Measurements from ENCODE around the gene SMAGP.
"Not testable (repeated sequence)": the region's sequence is repeated elsewhere in the genome, so short reads cannot be mapped to it uniquely, and the experiment has no call there.

Gene SMAGP

GRCh38 chr12:51227112-51227511, 43.1 kb downstream of the SMAGP start:
- not testable (repeated sequence) for DNase-seq (ENCODE audit: low read depth in 1 of 2, low spot score in 1 of 2)

- no peak for DNase-seq (ENCODE audit: low read depth in 1 of 2, low spot score in 1 of 2)
Observed at GRCh38 chr12:51225771-51226170, 44.4 kb downstream of the SMAGP start.

GRCh38 chr12:51225234-51225633, 45.0 kb downstream of the SMAGP start:
- DNase-seq (ENCODE audit: low read depth in 1 of 2, low spot score in 1 of 2): no peak

GRCh38 chr12:51224625-51225024, 45.6 kb downstream of the SMAGP start:
- no peak for DNase-seq (ENCODE audit: low read depth in 1 of 2, low spot score in 1 of 2)

- no peak for DNase-seq (ENCODE audit: low read depth in 1 of 2, low spot score in 1 of 2)
Observed at GRCh38 chr12:51222461-51222860, 47.8 kb downstream of the SMAGP start.

- not testable (repeated sequence) for DNase-seq (ENCODE audit: low read depth in 1 of 2, low spot score in 1 of 2)
Observed at GRCh38 chr12:51219857-51220256, 50.4 kb downstream of the SMAGP start.

GRCh38 chr12:51219322-51219721, 50.9 kb downstream of the SMAGP start:
- DNase-seq (ENCODE audit: low read depth in 1 of 2, low spot score in 1 of 2): no peak

GRCh38 chr12:51218607-51219161, 51.5 kb downstream of the SMAGP start:
- no peak for DNase-seq (ENCODE audit: low read depth in 1 of 2, low spot score in 1 of 2)

GRCh38 chr12:51217968-51218606, 52.1 kb downstream of the SMAGP start, which contains the start of gene POU6F1:
POU6F1 (minus strand) TSS chr12:51218062; CDS start chr12:51206836, 11,226 bp downstream.
- DNase-seq (ENCODE audit: low read depth in 1 of 2, low spot score in 1 of 2): peak; percentile 45 to 54

- DNase-seq (ENCODE audit: low read depth in 1 of 2, low spot score in 1 of 2): peak; percentile 32 to 37
Observed at GRCh38 chr12:51217133-51217967, 52.9 kb downstream of the SMAGP start.

GRCh38 chr12:51216642-51217041, 53.6 kb downstream of the SMAGP start:
- no peak for DNase-seq (ENCODE audit: low read depth in 1 of 2, low spot score in 1 of 2)

- no peak for DNase-seq (ENCODE audit: low read depth in 1 of 2, low spot score in 1 of 2)
Observed at GRCh38 chr12:51214895-51215294, 55.3 kb downstream of the SMAGP start.

- no peak for DNase-seq (ENCODE audit: low read depth in 1 of 2, low spot score in 1 of 2)
Observed at GRCh38 chr12:51210690-51211395, 59.4 kb downstream of the SMAGP start.

- DNase-seq (ENCODE audit: low read depth in 1 of 2, low spot score in 1 of 2): no peak
Observed at GRCh38 chr12:51209259-51209658, 61.0 kb downstream of the SMAGP start.

GRCh38 chr12:51208016-51208660, 62.1 kb downstream of the SMAGP start:
- no peak for DNase-seq (ENCODE audit: low read depth in 1 of 2, low spot score in 1 of 2)

- no peak for DNase-seq (ENCODE audit: low read depth in 1 of 2, low spot score in 1 of 2)
Observed at GRCh38 chr12:51205350-51205749, 64.9 kb downstream of the SMAGP start.

- no peak for DNase-seq (ENCODE audit: low read depth in 1 of 2, low spot score in 1 of 2)
Observed at GRCh38 chr12:51202718-51203117, 67.5 kb downstream of the SMAGP start.

- DNase-seq (ENCODE audit: low read depth in 1 of 2, low spot score in 1 of 2): no peak
Observed at GRCh38 chr12:51200806-51201205, 69.4 kb downstream of the SMAGP start.

GRCh38 chr12:51200156-51200555, 70.1 kb downstream of the SMAGP start:
- DNase-seq (ENCODE audit: low read depth in 1 of 2, low spot score in 1 of 2): no peak

GRCh38 chr12:51199366-51199945, 70.8 kb downstream of the SMAGP start:
- no peak for DNase-seq (ENCODE audit: low read depth in 1 of 2, low spot score in 1 of 2)

All from activated T-helper 1 cell treated with anti-CD3 and anti-CD28 coated beads, Interleukin-2, amount 50 U/mL, for 16 hours (primary cell).